Cardiac fibroblast (primary cell): ENCODE results near the gene NFU1.

Experiments used
- DNase-seq, 2 donors: peaks; one replicate each; pipeline versions ENCODE4 v3.0.0 to v3.0.0-alpha.2; 2010; ENCODE audit warnings: low read depth in 2 of 2
- H3K4me3 ChIP-seq, 2 donors: replicated peaks in 1 of 2; 1 replicate in 1 of 2; 2 replicates in 1 of 2; pipeline ENCODE4 v1.5.1; 2011; ENCODE audit warnings: low read depth in 2 of 2, low read length in 2 of 2, mild to moderate bottlenecking in 2 of 2, moderate library complexity in 1 of 2
- TF ChIP-seq, protein P1 (sequence below): IDR thresholded peaks from one replicate; pipeline ENCODE4 v1.5.1; 2011; ENCODE audit warnings: low read depth, mild to moderate bottlenecking, low read length, inconsistent platforms

Gene NFU1

DNA sequence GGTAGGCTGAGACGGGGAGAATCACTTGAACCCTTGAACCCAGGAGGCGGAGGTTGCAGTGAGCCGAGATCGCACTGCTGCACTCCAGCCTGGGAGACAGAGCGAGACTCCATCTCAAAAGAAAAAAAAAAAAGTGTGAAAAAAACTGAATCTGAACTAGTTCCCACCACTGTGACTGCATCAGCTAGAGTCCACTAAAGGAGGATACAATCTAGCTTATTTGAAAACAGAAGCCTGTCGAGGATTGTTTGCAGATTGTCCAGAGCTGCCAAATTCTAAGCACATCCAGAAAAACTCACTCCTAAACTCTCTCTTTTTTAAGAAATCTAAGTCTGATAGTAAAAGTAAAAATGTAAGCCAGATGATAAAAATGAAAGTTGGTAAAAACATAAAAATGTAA is 60.8 kb downstream of the NFU1 start:
- H3K4me3 ChIP-seq = no peak overlapping the region
- TF ChIP-seq, protein P1, sequence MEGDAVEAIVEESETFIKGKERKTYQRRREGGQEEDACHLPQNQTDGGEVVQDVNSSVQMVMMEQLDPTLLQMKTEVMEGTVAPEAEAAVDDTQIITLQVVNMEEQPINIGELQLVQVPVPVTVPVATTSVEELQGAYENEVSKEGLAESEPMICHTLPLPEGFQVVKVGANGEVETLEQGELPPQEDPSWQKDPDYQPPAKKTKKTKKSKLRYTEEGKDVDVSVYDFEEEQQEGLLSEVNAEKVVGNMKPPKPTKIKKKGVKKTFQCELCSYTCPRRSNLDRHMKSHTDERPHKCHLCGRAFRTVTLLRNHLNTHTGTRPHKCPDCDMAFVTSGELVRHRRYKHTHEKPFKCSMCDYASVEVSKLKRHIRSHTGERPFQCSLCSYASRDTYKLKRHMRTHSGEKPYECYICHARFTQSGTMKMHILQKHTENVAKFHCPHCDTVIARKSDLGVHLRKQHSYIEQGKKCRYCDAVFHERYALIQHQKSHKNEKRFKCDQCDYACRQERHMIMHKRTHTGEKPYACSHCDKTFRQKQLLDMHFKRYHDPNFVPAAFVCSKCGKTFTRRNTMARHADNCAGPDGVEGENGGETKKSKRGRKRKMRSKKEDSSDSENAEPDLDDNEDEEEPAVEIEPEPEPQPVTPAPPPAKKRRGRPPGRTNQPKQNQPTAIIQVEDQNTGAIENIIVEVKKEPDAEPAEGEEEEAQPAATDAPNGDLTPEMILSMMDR = no peak
- DNase-seq = no peak

DNA sequence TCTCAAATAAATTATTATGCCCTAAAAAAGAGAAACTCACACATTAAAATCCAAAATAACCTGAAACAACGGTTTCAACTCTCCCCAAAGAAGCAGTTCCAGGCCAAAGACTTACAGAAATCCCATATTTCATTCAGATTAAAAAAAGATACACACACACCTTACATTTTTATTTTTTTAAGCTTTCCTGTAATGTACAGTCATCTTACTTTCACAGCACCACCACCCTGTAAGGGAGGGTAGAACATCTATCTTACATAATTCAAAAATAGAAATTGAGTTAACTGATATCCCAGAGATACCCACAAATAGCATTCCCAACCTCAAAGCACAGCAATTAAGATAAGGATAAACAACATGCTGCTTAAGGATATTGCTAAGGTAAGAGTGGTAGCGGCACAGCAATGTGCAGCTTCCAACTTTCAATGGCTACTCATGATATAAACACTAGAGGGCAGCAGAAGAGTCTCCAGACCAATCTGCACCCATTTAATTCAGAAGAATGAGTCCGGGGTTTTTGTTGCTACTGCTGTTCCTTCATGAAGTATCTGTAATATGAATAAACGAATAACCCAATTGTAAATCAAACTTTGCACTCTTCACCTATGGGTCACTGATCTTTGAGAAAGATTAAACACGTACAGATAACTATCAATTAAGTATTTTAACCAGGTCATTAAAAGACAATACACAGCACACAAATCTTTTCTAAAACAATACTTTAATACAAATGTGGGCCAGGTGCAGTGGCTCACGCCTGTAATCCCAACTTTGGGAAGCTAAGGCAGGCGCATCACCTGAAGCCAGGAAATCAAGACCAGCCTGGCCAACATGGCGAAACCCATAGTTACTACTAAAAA is 61.5 kb downstream of the NFU1 start:
- peak; percentile 60 to 65 for DNase-seq
- H3K4me3 ChIP-seq = no peak overlapping the region
- TF ChIP-seq, protein P1 = peak; percentile 61

DNA sequence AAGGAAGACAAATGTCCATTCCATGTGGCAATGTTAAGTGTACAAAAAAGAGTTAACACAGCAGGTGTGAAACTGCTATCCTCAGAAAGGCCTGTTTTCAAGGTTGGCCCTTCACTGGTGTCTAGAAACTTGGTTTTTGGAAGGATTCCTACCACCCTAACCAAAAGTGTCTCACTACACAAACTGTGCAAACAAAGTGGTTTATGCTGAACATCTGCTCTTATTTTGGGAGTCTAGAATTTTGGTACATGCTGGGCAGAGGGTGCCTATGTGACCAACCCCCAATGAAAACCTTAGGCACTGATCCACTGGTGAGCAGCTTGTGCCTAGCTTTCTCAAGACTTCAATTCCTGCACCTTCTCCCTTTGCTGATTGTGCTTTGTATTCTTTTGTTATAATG is 64.5 kb downstream of the NFU1 start:
- no peak for DNase-seq
- TF ChIP-seq, protein P1 = no peak
- H3K4me3 ChIP-seq = no peak overlapping the region

DNA sequence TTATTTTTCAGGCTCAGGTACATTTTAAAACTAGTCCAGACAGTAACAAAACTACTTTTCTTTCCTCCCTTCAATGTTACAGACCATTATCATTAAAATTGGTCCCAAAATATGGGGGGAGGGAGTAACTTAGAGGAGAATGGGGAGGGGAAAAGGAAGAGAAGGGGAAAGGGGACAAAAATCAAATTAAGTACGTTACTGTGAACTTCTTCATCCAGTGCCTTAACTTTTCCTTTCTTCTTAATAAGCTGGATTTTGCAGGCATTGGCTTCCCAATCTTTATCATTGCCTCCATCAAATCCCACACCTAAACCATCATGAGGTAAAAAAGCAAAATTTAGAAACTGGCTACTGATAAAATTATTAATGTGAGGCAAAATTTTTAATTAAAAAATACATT is 67.4 kb downstream of the NFU1 start:
- TF ChIP-seq, protein P1 = no peak

DNA sequence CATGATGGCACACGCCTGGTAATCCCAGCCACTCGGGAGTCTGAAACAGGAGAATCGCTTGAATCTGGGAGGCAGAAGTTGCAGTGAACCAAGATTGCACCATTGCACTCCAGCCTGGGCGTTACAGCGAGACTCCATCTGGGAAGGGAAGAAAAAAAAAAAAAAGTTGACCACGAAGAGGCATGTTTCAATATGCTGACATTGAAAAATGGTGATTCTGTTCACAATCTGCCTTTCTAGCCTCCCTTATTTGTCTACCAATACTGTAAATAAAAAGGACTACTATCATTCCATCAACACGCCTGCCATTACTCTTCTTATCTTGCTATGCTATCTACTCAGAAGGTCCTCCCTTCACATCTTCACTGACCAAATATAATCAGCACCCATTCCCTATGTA is 68.6 kb downstream of the NFU1 start:
- H3K4me3 ChIP-seq = no peak overlapping the region
- no peak for DNase-seq
- TF ChIP-seq, protein P1 = no peak

More for the DNA sequence above, 67.4 kb downstream of the NFU1 start:
- no peak overlapping the region for H3K4me3 ChIP-seq
- no peak for DNase-seq

DNA sequence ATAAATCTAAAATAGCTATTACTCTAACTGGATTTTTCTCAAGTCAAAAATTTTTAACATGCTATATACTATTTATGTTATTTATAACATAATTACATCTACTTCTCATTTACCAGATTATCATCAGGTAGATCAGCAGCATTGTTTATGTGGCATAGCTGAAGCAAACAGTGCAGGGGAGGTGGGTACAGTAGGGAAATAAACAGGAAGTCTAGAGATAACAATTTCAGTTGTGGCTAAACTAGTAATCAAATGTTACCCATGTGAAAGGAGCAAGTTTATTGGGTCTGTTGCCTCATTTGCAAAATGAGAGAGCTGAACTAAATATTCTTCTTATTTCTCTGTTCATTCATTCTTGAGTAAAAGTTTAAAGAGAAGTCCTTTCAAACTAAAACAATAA is 77.9 kb downstream of the NFU1 start:
- TF ChIP-seq, protein P1 = no peak
- DNase-seq = no peak
- no peak overlapping the region for H3K4me3 ChIP-seq
